ENCODE data around the gene LAMA1. TPM values are rescaled to one million over a fixed set of nuclear protein-coding genes. Genes with fewer than 3 reads are reported as not detected.

Gene LAMA1
- total RNA-seq (2021) (not detected in 2 replicates), Bru-seq, nascent RNA (percentile 3 among the genes with signal in this experiment), BruChase-seq, experiment 1, labeled RNA remaining after a 2-hour chase (percentile 2 among the genes with signal in this experiment), BruChase-seq, experiment 2, labeled RNA remaining after a 6-hour chase (percentile 1 among the genes with signal in this experiment)
- long read RNA-seq = 0 reads

- intact Hi-C loops (cut with micrococcal nuclease; ENCODE audit: unreplicated experiment) = no loop called here
- POLR2A ChIA-PET (ENCODE audit: low non-redundant PET) = no interaction called here
- H3K27ac ChIP-seq (ENCODE audit: low read depth, low read length, poor library complexity, severe bottlenecking) = no peak within 1 kb of the TSS
Observed at GRCh38 chr18:7117390-7118355, at the start of gene LAMA1. Gene LAMA1, minus strand, starts transcription at chr18:7117797. Its CDS starts 77 bp downstream, at chr18:7117720.

GRCh38 chr18:7165846-7166393 lies 48.3 kb upstream of the LAMA1 start:
- H3K4me1 ChIP-seq (ENCODE audit: insufficient read depth, low read length, poor library complexity, severe bottlenecking) = no peaks in the 10 kb centered on the region
- H3K9me3 ChIP-seq (ENCODE audit: low read depth, low read length, poor library complexity, severe bottlenecking) = no peaks in the 10 kb centered on the region
- no TSS peak for BruUV-seq (replicated peaks)
- H3K36me3 ChIP-seq (ENCODE audit: insufficient read depth, low read length, poor library complexity, severe bottlenecking) = no peaks in the 10 kb centered on the region
- H3K27ac ChIP-seq (ENCODE audit: low read depth, low read length, poor library complexity, severe bottlenecking) = no peak overlapping the region
- POLR2A ChIA-PET (ENCODE audit: low non-redundant PET) = no interaction called here
- H3K27me3 ChIP-seq (replicated peaks; ENCODE audit: insufficient read depth, low read depth, low read length, poor library complexity) = no peaks in the 10 kb centered on the region
- CTCF ChIA-PET = no interaction called here
- H3K4me3 ChIP-seq (ENCODE audit: low read depth, low read length, poor library complexity, severe bottlenecking) = no peak overlapping the region
- intact Hi-C loops (cut with micrococcal nuclease; ENCODE audit: unreplicated experiment) = no loop called here
- DNase-seq (ENCODE audit: low spot score) = no peak
- TF ChIP-seq EZH2 (IDR thresholded peaks at IDR 0.05; ENCODE audit: borderline replicate concordance, low read depth, low read length, poor library complexity, severe bottlenecking) (no peak), CTCF (conservative IDR thresholded peaks at IDR 0.05; ENCODE audit: low read depth, low read length) (no peak)

More at GRCh38 chr18:7117390-7118355, at the start of gene LAMA1:
- no peaks in the 10 kb centered on the region for H3K36me3 ChIP-seq (ENCODE audit: insufficient read depth, low read length, poor library complexity, severe bottlenecking)
- BruUV-seq (replicated peaks) = no TSS peak
- no peaks in the 10 kb centered on the region for H3K27me3 ChIP-seq (replicated peaks; ENCODE audit: insufficient read depth, low read depth, low read length, poor library complexity)
- H3K4me3 ChIP-seq (ENCODE audit: low read depth, low read length, poor library complexity, severe bottlenecking) = no peak within 1 kb of the TSS
- H3K9me3 ChIP-seq (ENCODE audit: low read depth, low read length, poor library complexity, severe bottlenecking) = peaks cover 12% of the 10 kb centered on the region
- DNase-seq (ENCODE audit: low spot score) = no peak
- TF ChIP-seq EZH2 (IDR thresholded peaks at IDR 0.05; ENCODE audit: borderline replicate concordance, low read depth, low read length, poor library complexity, severe bottlenecking) = no peak
- no peak for TF ChIP-seq CTCF (conservative IDR thresholded peaks at IDR 0.05; ENCODE audit: low read depth, low read length)
- no peaks in the 10 kb centered on the region for H3K4me1 ChIP-seq (ENCODE audit: insufficient read depth, low read length, poor library complexity, severe bottlenecking)
- CTCF ChIA-PET = no interaction called here

GRCh38 chr18:7164323-7165004 lies 46.9 kb upstream of the LAMA1 start:
- H3K4me3 ChIP-seq (ENCODE audit: low read depth, low read length, poor library complexity, severe bottlenecking) = no peak overlapping the region
- H3K9me3 ChIP-seq (ENCODE audit: low read depth, low read length, poor library complexity, severe bottlenecking) = no peaks in the 10 kb centered on the region
- intact Hi-C loops (cut with micrococcal nuclease; ENCODE audit: unreplicated experiment) = no loop called here
- TF ChIP-seq CTCF (conservative IDR thresholded peaks at IDR 0.05; ENCODE audit: low read depth, low read length) (no peak), EZH2 (IDR thresholded peaks at IDR 0.05; ENCODE audit: borderline replicate concordance, low read depth, low read length, poor library complexity, severe bottlenecking) (no peak)
- H3K4me1 ChIP-seq (ENCODE audit: insufficient read depth, low read length, poor library complexity, severe bottlenecking) = no peaks in the 10 kb centered on the region
- H3K36me3 ChIP-seq (ENCODE audit: insufficient read depth, low read length, poor library complexity, severe bottlenecking) = no peaks in the 10 kb centered on the region
- CTCF ChIA-PET = no interaction called here
- no peaks in the 10 kb centered on the region for H3K27me3 ChIP-seq (replicated peaks; ENCODE audit: insufficient read depth, low read depth, low read length, poor library complexity)
- no peak overlapping the region for H3K27ac ChIP-seq (ENCODE audit: low read depth, low read length, poor library complexity, severe bottlenecking)
- no peak for DNase-seq (ENCODE audit: low spot score)
- POLR2A ChIA-PET (ENCODE audit: low non-redundant PET) = no interaction called here
- BruUV-seq (replicated peaks) = no TSS peak
